ENCODE data around the gene PTPRS.
A peak's percentile ranks its signal among the peaks of the same experiment; 100 is the strongest.
"Not testable (repeated sequence)": the region's sequence is repeated elsewhere in the genome, so short reads cannot be mapped to it uniquely, and the experiment has no call there.

The PTPRS gene

DNA sequence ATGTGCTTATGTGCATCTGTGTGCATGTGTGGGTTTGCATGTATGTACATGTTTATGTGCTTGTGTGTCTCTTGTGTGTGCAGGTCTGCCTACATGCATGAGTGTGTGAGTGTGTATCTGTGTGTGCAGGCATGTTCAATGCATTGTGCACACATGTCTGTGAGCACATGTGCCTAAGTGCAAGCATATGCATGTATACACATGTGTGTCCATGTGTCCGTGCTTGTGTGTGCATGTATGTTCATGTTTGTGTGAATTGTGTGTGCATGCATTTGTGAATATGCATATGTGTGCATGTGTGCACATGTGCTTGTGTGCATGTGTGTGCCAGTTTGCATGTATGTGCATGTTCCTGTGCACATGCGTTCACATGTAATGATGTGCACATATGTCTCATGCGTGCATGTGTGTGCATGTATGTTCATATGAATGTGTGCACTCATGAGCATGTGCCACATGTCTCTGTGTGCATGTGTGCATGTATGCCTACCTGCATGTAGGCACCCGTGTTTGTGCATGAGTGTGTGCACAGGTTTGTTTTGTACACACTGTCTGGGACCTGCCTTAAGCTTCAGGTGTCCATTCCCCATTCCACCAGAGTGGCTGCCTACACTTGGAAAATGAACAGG, 32.1 kb upstream of the PTPRS start:
- no peak overlapping the region for H3K4me3 ChIP-seq (ENCODE audit: low read depth, low read length)
- DNase-seq (ENCODE audit: low read depth), result no peak
- TF ChIP-seq, protein P1, sequence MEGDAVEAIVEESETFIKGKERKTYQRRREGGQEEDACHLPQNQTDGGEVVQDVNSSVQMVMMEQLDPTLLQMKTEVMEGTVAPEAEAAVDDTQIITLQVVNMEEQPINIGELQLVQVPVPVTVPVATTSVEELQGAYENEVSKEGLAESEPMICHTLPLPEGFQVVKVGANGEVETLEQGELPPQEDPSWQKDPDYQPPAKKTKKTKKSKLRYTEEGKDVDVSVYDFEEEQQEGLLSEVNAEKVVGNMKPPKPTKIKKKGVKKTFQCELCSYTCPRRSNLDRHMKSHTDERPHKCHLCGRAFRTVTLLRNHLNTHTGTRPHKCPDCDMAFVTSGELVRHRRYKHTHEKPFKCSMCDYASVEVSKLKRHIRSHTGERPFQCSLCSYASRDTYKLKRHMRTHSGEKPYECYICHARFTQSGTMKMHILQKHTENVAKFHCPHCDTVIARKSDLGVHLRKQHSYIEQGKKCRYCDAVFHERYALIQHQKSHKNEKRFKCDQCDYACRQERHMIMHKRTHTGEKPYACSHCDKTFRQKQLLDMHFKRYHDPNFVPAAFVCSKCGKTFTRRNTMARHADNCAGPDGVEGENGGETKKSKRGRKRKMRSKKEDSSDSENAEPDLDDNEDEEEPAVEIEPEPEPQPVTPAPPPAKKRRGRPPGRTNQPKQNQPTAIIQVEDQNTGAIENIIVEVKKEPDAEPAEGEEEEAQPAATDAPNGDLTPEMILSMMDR (IDR thresholded peaks at IDR 0.05; ENCODE audit: low read depth, low read length, missing control alignments), result no peak

DNA sequence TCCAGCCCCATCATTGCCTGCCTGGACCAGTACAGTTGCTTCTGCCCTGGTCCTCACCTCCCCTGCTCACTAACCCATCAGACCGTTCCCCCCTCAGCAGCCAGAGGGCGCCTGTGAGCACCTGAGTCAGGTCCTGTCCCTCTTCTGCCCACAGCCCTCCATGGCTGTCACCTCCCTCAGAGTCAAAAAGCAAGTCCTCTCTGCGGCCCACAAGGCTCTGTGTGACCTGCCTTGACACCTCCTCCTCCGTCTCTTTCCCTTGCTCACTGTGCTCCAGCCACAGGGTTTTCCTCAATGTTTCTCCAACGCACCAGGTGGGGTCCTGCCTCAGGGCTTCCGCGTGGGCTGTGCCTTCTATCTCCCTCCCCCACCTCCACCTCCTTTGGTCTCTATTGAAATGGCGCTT, 29.4 kb upstream of the PTPRS start:
- no peak for DNase-seq (ENCODE audit: low read depth)
- TF ChIP-seq, protein P1 (IDR thresholded peaks at IDR 0.05; ENCODE audit: low read depth, low read length, missing control alignments), result peak; percentile 89

DNA sequence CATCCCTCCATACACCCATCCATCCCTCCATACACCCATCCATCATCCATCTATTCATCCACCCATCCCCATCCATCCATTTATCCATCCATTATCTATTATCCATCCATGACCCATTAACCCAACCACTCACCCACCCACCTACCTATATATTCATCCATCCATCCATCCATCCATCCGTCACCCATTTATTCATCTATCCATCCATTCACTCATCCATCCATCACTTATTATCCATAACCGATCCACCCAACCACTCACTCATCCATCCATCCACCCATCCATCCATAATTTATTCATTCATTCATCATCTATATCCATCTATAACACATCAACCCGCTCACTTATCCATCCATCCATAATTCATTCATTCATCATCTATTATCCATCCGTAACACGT, 28.7 kb upstream of the PTPRS start:
- DNase-seq (ENCODE audit: low read depth), result no peak
- H3K4me3 ChIP-seq (ENCODE audit: low read depth, low read length), result no peak overlapping the region
- TF ChIP-seq, protein P1 (IDR thresholded peaks at IDR 0.05; ENCODE audit: low read depth, low read length, missing control alignments), result no peak

More for the DNA sequence above, 29.4 kb upstream of the PTPRS start:
- no peak overlapping the region for H3K4me3 ChIP-seq (ENCODE audit: low read depth, low read length)

DNA sequence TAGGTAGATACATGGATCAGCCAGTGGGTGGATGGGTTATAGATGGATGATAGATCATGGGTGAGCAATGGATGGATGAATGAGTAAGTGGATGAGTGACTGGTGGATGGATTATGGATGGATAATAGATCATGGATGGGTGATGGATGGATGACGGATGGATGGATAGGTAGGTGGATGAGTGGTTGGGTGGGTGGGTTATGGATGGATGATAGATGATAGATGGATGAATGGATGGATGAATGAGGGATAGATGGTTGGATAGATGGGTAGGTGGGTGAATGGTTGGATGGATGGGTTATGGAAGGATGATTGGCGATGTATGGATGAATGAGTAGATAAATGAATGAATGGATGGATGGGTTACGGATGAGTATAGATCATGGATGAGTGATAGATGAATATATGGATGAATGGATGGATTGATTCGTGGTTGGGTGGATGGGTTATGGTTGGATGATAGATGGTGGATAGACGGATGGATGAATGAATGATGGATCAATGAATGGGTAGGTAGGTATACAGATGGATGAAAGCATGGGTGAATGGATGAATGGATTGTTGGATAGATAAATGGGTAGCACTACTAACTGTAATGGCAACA, 27.0 kb upstream of the PTPRS start:
- no peak overlapping the region for H3K4me3 ChIP-seq (ENCODE audit: low read depth, low read length)
- TF ChIP-seq, protein P1 (IDR thresholded peaks at IDR 0.05; ENCODE audit: low read depth, low read length, missing control alignments), result no peak
- no peak for DNase-seq (ENCODE audit: low read depth)

DNA sequence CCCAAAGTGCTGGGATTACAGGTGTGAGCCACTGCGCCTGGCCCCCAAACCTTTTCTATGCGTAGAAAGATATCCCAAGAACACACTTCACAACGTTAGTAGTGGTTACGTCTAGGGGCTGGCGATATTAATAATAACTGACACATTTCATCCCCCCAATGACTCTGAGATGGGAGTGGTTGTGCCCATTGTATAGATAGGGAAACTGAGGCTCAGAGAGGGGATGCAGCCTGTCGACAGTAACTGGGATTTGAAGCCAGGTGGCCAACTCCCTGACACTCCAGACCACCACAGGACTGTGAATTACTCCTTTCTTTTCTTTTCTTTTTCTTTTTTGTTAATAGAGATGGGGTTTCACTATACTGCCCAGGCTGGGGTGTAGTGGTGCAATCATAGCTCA, 25.3 kb upstream of the PTPRS start:
- no peak for DNase-seq (ENCODE audit: low read depth)
- H3K4me3 ChIP-seq (ENCODE audit: low read depth, low read length), result no peak overlapping the region
- TF ChIP-seq, protein P1 (IDR thresholded peaks at IDR 0.05; ENCODE audit: low read depth, low read length, missing control alignments), result no peak

DNA sequence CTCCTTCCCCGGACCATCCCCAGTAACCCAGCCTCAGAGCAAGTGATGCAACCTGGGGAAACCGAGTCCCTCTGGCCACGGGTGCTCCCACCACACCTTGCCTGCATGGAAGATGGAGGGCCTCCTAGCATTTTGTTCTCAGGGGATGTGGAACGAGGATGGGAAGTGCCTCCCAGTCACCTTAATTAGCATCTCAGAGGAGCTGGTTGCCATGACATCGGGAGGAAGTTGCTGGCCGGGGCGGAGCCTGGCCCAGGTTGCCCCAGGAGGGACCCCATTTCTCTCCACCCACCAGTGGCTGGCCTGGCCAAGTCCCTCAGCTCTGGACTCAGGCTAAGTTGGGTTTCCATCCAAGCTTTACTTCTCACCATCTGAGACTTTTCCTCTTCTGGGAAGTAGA, 24.1 kb upstream of the PTPRS start:
- TF ChIP-seq, protein P1 (IDR thresholded peaks at IDR 0.05; ENCODE audit: low read depth, low read length, missing control alignments), result no peak
- DNase-seq (ENCODE audit: low read depth), result no peak
- no peak overlapping the region for H3K4me3 ChIP-seq (ENCODE audit: low read depth, low read length)

DNA sequence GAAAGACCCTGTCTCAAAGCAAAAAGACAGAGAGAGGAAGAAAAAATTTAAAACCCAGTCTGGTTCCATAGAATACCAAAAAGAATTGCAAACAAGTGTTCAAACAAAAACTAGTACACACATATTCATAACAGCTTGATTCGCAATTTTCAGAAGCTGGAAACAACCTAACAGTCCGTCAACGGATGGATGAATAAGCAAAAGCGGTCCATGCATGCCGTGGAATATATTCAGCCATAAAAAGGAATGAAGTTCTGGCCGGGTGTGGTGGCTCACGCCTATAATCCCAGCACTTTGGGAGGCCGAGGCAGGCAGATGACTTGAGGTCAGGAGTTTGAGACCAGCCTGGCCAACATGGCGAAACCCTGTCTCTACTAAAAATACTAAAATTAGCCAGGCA, 21.2 kb upstream of the PTPRS start:
- not testable (repeated sequence) for DNase-seq (ENCODE audit: low read depth)

More for the DNA sequence above, 21.2 kb upstream of the PTPRS start:
- H3K4me3 ChIP-seq (ENCODE audit: low read depth, low read length), result not testable (repeated sequence)
